ENCODE data around the gene CCL3.

The CCL3 gene

DNA sequence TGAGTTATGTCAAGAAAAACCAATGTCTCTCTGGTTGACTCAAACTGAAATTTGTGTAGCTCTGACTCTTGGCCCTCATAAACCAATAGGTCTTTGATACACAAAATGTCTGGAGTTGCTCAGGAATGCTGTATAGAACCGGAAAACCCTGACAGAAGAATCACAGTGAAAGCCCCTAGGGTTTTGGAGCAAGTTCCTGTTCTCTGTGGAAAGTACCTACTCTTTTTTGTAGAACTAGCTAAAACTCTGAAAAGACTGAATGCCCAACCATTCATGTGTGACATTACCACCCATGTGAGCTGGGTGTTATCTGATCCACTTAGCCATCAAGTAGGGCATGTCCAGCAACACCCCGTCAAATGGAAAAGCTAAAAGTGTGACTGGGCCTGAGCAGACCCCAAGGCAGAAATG is 42.5 kb upstream of the CCL3 start:
- ATAC-seq = no peak
- no peak for TF ChIP-seq TCF4 (CRISPR knock-in tag; IDR thresholded peaks at IDR 0.05; ENCODE audit: borderline replicate concordance)

DNA sequence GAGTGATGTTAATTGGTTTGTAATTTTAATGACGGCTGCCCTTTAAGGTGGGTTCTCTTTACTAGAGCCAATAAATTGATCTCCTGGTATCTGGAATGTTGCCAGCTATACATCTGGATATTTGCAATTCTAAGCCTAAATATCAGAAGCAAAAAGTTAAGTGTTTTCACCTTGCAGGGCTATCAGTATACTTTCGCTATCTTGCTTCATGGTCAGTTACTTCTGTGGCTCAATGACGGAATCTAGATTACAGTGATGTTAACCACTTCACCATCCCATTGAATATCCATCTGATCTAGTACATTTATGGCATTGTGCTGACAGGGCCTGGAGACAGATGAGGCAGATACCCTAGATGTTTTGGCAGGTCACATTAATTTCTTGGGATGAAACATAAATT is 42.0 kb upstream of the CCL3 start:
- no peak for TF ChIP-seq ZC3H10 (CRISPR knock-in tag; IDR thresholded peaks at IDR 0.05)
- TF ChIP-seq ZFP3 (CRISPR knock-in tag; IDR thresholded peaks at IDR 0.05) = no peak
- TF ChIP-seq, protein P1, sequence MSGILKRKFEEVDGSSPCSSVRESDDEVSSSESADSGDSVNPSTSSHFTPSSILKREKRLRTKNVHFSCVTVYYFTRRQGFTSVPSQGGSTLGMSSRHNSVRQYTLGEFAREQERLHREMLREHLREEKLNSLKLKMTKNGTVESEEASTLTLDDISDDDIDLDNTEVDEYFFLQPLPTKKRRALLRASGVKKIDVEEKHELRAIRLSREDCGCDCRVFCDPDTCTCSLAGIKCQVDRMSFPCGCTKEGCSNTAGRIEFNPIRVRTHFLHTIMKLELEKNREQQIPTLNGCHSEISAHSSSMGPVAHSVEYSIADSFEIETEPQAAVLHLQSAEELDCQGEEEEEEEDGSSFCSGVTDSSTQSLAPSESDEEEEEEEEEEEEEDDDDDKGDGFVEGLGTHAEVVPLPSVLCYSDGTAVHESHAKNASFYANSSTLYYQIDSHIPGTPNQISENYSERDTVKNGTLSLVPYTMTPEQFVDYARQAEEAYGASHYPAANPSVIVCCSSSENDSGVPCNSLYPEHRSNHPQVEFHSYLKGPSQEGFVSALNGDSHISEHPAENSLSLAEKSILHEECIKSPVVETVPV (CRISPR knock-in tag; IDR thresholded peaks at IDR 0.05) = no peak
- TF ChIP-seq PPARA (CRISPR knock-in tag; IDR thresholded peaks at IDR 0.05; ENCODE audit: borderline replicate concordance) = no peak
- TF ChIP-seq ARNTL (CRISPR knock-in tag; IDR thresholded peaks at IDR 0.05; ENCODE audit: borderline replicate concordance, low read depth) = no peak
- TF ChIP-seq OSR1 (CRISPR knock-in tag; IDR thresholded peaks at IDR 0.05) = no peak
- no peak for TF ChIP-seq CSDC2 (CRISPR knock-in tag; IDR thresholded peaks at IDR 0.05)
- no peak for TF ChIP-seq BACH2 (CRISPR knock-in tag; IDR thresholded peaks at IDR 0.05; ENCODE audit: borderline replicate concordance)
- TF ChIP-seq GLIS3 (CRISPR knock-in tag; IDR thresholded peaks at IDR 0.05) = no peak
- TF ChIP-seq ESRRG (CRISPR knock-in tag; IDR thresholded peaks at IDR 0.05) = no peak
- no peak for TF ChIP-seq ZFP30 (CRISPR knock-in tag; IDR thresholded peaks at IDR 0.05)
- TF ChIP-seq, protein P2, sequence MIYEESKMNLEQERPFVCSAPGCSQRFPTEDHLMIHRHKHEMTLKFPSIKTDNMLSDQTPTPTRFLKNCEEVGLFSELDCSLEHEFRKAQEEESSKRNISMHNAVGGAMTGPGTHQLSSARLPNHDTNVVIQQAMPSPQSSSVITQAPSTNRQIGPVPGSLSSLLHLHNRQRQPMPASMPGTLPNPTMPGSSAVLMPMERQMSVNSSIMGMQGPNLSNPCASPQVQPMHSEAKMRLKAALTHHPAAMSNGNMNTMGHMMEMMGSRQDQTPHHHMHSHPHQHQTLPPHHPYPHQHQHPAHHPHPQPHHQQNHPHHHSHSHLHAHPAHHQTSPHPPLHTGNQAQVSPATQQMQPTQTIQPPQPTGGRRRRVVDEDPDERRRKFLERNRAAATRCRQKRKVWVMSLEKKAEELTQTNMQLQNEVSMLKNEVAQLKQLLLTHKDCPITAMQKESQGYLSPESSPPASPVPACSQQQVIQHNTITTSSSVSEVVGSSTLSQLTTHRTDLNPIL (CRISPR knock-in tag; IDR thresholded peaks at IDR 0.05; ENCODE audit: low read depth) = no peak
- no peak for TF ChIP-seq SNAI2 (CRISPR knock-in tag; IDR thresholded peaks at IDR 0.05)
- TF ChIP-seq, protein P3, sequence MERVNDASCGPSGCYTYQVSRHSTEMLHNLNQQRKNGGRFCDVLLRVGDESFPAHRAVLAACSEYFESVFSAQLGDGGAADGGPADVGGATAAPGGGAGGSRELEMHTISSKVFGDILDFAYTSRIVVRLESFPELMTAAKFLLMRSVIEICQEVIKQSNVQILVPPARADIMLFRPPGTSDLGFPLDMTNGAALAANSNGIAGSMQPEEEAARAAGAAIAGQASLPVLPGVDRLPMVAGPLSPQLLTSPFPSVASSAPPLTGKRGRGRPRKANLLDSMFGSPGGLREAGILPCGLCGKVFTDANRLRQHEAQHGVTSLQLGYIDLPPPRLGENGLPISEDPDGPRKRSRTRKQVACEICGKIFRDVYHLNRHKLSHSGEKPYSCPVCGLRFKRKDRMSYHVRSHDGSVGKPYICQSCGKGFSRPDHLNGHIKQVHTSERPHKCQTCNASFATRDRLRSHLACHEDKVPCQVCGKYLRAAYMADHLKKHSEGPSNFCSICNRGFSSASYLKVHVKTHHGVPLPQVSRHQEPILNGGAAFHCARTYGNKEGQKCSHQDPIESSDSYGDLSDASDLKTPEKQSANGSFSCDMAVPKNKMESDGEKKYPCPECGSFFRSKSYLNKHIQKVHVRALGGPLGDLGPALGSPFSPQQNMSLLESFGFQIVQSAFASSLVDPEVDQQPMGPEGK (CRISPR knock-in tag; IDR thresholded peaks at IDR 0.05; ENCODE audit: borderline replicate concordance) = no peak
- TF ChIP-seq, protein P4, sequence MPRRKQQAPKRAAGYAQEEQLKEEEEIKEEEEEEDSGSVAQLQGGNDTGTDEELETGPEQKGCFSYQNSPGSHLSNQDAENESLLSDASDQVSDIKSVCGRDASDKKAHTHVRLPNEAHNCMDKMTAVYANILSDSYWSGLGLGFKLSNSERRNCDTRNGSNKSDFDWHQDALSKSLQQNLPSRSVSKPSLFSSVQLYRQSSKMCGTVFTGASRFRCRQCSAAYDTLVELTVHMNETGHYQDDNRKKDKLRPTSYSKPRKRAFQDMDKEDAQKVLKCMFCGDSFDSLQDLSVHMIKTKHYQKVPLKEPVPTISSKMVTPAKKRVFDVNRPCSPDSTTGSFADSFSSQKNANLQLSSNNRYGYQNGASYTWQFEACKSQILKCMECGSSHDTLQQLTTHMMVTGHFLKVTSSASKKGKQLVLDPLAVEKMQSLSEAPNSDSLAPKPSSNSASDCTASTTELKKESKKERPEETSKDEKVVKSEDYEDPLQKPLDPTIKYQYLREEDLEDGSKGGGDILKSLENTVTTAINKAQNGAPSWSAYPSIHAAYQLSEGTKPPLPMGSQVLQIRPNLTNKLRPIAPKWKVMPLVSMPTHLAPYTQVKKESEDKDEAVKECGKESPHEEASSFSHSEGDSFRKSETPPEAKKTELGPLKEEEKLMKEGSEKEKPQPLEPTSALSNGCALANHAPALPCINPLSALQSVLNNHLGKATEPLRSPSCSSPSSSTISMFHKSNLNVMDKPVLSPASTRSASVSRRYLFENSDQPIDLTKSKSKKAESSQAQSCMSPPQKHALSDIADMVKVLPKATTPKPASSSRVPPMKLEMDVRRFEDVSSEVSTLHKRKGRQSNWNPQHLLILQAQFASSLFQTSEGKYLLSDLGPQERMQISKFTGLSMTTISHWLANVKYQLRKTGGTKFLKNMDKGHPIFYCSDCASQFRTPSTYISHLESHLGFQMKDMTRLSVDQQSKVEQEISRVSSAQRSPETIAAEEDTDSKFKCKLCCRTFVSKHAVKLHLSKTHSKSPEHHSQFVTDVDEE (CRISPR knock-in tag; IDR thresholded peaks at IDR 0.05) = no peak
- no peak for TF ChIP-seq ZNF8 (CRISPR knock-in tag; IDR thresholded peaks at IDR 0.05)
- no peak for TF ChIP-seq RARB (CRISPR knock-in tag; IDR thresholded peaks at IDR 0.05)
- TF ChIP-seq, protein P5, sequence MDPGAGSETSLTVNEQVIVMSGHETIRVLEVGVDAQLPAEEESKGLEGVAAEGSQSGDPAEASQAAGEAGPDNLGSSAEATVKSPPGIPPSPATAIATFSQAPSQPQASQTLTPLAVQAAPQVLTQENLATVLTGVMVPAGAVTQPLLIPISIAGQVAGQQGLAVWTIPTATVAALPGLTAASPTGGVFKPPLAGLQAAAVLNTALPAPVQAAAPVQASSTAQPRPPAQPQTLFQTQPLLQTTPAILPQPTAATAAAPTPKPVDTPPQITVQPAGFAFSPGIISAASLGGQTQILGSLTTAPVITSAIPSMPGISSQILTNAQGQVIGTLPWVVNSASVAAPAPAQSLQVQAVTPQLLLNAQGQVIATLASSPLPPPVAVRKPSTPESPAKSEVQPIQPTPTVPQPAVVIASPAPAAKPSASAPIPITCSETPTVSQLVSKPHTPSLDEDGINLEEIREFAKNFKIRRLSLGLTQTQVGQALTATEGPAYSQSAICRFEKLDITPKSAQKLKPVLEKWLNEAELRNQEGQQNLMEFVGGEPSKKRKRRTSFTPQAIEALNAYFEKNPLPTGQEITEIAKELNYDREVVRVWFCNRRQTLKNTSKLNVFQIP (CRISPR knock-in tag; IDR thresholded peaks at IDR 0.05; ENCODE audit: borderline replicate concordance, low read depth) = no peak
- no peak for ATAC-seq

DNA sequence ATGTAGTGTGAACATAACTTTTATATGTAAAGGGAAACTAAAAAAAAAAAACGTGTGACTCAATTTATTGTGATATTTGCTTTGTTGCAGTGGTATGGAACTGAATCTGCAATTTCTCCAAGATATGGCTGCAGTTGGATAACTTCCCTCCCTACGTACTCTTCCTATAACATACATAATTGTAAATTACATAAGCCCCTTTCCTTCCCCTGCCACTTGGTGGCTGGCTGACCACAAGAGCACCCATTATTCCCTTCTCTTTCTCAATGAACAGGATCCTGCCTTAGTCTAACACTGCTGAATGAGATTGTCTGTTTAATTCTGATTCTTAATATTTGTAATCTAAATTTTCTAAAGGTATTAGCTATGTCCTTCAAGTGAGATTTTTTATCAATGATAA is 41.5 kb upstream of the CCL3 start:
- no peak for ATAC-seq
- TF ChIP-seq TCF4 (CRISPR knock-in tag; IDR thresholded peaks at IDR 0.05; ENCODE audit: borderline replicate concordance) = no peak

DNA sequence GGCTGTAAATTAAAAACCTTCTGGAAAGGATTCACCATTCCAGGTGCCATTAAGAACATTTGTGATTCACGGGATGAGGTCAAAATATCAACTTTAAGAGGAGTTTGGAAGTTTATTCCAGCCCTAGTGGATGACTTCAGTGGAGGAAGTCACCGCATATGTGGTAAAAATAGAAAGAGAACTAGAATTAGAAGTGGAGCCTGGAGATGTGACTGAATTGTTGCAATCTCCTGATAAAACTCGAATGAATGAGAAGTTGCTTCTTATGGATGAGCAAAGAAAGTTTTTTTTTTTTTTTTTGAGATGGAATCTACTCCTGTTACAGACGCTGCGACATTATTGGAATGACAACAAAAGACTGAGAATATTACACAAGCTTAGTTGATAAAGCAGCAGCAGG is 40.4 kb upstream of the CCL3 start:
- TF ChIP-seq ZNF70 (CRISPR knock-in tag; IDR thresholded peaks at IDR 0.05) (no peak), TOX (CRISPR knock-in tag; IDR thresholded peaks at IDR 0.05; ENCODE audit: borderline replicate concordance) (no peak)
- TF ChIP-seq, protein P5 (CRISPR knock-in tag; IDR thresholded peaks at IDR 0.05; ENCODE audit: borderline replicate concordance, low read depth) = no peak
- no peak for ATAC-seq
